Limb (tissue), 2 donors: Measurements from ENCODE around the gene C1orf87.
A peak's percentile ranks its signal among the peaks of the same experiment; 100 is the strongest.

Source experiments
- DNase-seq, 2 donors: peaks; one replicate each; pipeline ENCODE4 v3.0.0-alpha.2; 2016; ENCODE audit errors: extremely low spot score in 2 of 2

C1orf87 gene

DNA sequence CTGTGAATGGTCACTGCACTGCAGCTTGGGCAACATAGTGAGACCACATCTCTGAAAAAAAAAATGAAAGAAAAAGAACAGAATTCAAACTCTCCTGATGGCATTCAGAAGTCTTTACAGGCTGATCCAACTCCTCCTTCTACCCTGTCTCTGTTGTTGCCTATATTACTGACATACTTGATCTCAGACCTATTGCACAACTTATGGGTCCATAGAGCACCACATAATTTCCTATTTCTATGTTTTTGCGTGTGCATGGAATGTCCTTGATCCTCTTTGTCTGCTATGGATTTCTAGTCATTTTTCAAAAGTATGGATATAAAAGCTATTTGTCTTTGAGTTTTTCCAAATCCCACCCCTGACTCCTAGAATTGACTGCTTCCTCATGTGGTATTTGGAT, 124.6 kb downstream of the C1orf87 start:
- DNase-seq: no peak

DNA sequence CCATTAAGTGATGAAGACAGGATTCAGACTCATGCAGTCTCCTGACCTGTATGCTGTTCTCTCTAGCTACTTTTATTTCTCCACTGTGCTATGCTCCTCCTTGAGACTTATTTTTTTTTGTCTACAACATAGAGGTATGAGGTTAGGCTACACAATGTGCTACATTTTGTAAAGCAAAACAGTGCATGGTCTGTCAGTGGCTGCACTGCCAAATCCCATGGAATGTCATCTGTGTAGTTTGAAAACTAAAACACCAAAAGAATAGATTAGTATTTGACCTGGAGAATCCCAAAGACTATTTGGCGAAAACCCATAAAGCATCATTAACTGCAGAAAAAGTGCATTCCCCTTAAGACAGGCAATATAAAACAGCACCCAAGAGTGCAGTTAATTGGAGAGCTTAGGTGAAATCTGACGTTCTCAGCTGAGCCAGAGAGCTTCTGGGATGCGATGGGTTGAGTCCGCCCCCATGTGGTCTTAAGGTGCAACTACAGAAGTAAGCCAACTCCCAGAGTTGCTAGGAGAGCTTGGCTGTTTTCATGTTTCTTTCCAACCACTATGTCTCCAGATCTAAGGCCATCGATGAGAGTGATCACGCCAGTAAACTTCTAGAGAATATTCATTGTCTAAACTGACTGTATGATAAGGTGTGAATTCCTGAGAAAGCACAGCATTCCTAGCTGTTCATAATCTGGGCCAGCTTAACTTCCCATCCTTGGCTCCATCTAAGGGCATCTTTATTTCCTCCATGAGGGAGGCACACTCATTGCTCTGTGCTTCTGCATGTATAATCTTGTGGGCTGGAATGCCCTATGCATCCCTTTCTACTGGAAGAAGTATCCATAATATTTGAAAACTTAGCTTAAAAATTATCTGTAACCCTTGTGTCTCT, 126.3 kb downstream of the C1orf87 start:
- peak; percentile 65 to 76 for DNase-seq

DNA sequence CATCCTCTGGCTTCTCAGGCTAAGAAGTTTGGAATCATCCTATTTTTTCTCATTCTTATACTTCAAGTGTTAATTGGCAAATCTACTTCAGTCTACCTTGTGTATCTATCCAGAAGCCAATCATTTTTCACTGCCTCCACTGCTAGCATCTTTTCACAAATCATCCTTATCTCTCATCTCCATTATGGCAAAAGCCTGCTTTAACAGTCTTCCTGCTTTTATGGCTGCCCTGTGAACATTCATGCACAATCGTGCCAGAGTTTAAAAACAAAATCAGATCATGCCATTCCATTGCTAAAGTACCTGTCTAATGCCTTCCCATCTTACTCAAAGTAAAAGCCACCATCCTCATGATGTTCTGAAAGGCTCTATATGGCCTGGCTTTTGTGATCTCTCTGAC, 127.8 kb downstream of the C1orf87 start:
- no peak for DNase-seq
